ENCODE measurements around the gene HNRNPCL1.
"Not testable (repeated sequence)": the region's sequence is repeated elsewhere in the genome, so short reads cannot be mapped to it uniquely, and the experiment has no call there.

- TF ChIP-seq, protein P1, sequence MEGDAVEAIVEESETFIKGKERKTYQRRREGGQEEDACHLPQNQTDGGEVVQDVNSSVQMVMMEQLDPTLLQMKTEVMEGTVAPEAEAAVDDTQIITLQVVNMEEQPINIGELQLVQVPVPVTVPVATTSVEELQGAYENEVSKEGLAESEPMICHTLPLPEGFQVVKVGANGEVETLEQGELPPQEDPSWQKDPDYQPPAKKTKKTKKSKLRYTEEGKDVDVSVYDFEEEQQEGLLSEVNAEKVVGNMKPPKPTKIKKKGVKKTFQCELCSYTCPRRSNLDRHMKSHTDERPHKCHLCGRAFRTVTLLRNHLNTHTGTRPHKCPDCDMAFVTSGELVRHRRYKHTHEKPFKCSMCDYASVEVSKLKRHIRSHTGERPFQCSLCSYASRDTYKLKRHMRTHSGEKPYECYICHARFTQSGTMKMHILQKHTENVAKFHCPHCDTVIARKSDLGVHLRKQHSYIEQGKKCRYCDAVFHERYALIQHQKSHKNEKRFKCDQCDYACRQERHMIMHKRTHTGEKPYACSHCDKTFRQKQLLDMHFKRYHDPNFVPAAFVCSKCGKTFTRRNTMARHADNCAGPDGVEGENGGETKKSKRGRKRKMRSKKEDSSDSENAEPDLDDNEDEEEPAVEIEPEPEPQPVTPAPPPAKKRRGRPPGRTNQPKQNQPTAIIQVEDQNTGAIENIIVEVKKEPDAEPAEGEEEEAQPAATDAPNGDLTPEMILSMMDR (IDR thresholded peaks at IDR 0.05) = not testable (repeated sequence)
- TF ChIP-seq POLR2A (IDR thresholded peaks at IDR 0.05) = not testable (repeated sequence)
Observed at GRCh38 chr1:12863131-12863880, 14.8 kb upstream of the HNRNPCL1 start.

Data from esophagus squamous epithelium (tissue), 4 donors.